Ovary (tissue), 3 donors: Measurements from ENCODE around the gene CACNA2D1.

Experiments used
- POLR2A ChIP-seq: fragments of 450-650 bp; IDR thresholded peaks from one replicate; pipeline ENCODE4 v1.6.1; 2017; ENCODE audit warnings: antibody characterized with exemption, mild to moderate bottlenecking, moderate library complexity
- TF ChIP-seq, protein P1 (sequence below), 3 donors: fragments of 450-650 bp in 2 of 3; fragments of 200-600 bp in 1 of 3; IDR thresholded peaks; one replicate each; pipeline versions ENCODE4 v1.5.1 to v1.8.0; 2016 to 2022; ENCODE audit warnings: antibody characterized with exemption in 3 of 3, mild to moderate bottlenecking in 1 of 3
- donor health status: DM: no; HTN: no; CAD: no.

DNA sequence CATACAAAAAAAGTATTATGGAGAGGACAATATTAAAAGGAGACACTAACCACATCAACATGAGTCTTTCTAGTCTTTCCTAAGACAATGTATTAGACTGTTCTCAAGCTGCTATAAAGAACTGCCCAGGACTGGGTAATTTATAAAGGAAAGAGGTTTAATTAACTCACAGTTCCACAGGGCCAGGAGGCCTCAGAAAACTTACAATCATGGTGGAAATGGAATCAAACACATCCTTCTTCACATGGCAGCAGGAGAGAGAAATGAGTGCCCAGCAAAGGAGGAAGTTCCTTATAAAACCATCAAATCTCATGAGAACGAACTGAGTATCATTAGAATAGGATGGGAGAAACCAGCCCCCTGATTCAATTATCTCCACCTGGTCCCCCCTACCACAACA, 25.7 kb downstream of the CACNA2D1 start:
- TF ChIP-seq, protein P1, sequence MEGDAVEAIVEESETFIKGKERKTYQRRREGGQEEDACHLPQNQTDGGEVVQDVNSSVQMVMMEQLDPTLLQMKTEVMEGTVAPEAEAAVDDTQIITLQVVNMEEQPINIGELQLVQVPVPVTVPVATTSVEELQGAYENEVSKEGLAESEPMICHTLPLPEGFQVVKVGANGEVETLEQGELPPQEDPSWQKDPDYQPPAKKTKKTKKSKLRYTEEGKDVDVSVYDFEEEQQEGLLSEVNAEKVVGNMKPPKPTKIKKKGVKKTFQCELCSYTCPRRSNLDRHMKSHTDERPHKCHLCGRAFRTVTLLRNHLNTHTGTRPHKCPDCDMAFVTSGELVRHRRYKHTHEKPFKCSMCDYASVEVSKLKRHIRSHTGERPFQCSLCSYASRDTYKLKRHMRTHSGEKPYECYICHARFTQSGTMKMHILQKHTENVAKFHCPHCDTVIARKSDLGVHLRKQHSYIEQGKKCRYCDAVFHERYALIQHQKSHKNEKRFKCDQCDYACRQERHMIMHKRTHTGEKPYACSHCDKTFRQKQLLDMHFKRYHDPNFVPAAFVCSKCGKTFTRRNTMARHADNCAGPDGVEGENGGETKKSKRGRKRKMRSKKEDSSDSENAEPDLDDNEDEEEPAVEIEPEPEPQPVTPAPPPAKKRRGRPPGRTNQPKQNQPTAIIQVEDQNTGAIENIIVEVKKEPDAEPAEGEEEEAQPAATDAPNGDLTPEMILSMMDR (IDR thresholded peaks at IDR 0.05), result no peak
- TF ChIP-seq POLR2A, result no peak
